ENCODE results near the gene CIDEC.

Gene CIDEC

DNA sequence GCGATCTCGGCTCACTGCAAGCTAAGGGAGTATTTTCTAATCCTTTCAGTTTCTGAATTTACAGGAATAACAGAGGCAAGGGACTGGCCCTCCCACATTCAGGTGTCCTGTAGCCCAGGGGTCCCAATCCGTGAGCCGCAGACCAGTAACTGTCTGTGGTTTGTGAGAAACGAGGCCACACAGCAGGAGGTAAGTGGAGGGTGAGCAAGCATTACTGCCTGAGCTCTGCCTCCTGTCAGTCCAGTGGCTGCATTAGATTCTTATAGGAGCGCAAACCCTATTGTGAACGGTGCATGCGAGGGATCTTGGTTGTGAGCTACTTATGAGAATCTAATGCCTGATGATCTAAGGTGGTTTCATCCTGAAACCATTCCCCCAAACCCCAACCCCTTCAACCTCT is 31.8 kb upstream of the CIDEC start:
- no peak for DNase-seq (ENCODE audit: low read depth)
- no peak overlapping the region for H3K4me3 ChIP-seq (ENCODE audit: control insufficient read depth, low read depth, low read length)
- TF ChIP-seq, protein P1, sequence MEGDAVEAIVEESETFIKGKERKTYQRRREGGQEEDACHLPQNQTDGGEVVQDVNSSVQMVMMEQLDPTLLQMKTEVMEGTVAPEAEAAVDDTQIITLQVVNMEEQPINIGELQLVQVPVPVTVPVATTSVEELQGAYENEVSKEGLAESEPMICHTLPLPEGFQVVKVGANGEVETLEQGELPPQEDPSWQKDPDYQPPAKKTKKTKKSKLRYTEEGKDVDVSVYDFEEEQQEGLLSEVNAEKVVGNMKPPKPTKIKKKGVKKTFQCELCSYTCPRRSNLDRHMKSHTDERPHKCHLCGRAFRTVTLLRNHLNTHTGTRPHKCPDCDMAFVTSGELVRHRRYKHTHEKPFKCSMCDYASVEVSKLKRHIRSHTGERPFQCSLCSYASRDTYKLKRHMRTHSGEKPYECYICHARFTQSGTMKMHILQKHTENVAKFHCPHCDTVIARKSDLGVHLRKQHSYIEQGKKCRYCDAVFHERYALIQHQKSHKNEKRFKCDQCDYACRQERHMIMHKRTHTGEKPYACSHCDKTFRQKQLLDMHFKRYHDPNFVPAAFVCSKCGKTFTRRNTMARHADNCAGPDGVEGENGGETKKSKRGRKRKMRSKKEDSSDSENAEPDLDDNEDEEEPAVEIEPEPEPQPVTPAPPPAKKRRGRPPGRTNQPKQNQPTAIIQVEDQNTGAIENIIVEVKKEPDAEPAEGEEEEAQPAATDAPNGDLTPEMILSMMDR (IDR thresholded peaks at IDR 0.05; ENCODE audit: control insufficient read depth, insufficient read depth, low read depth, low read length, missing control alignments), result no peak

DNA sequence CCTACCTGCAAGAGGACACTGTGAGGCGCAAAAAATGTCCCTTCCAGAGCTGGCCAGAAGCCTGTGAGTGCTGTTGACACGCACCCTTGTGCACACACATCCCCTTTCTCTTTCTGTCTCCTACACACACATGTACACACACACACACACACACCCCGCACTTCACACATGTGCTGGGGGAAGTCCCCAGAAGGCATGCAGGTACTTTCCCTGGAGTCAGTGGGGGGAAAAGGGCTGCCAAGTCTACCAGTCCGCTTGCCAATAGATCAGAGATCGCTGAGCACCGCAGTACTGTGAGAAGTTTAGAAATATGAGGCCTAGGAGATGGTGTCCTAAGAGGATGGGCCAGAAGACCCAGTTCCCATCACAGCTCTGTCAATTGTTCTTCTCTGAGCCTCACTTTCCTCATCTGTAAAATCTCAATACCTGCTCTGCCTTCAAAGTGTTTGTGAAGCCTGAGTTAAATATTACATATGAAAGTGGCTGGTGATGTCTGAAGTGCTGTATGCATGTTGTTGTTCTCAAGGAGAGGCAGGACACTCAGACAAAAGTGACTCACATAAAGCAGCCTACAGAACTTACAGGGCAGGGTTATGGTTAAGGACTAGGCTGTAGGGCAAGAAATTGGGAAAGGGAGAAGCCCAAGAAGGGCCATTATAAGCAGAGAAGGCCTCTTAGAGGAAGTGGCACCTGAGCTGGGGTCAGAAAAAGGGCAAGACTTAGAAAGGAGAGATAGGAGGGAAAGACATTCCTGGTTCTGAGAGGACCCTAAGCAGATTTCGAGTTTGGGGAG is 29.4 kb upstream of the CIDEC start:
- TF ChIP-seq, protein P1 (IDR thresholded peaks at IDR 0.05; ENCODE audit: control insufficient read depth, insufficient read depth, low read depth, low read length, missing control alignments), result no peak

DNA sequence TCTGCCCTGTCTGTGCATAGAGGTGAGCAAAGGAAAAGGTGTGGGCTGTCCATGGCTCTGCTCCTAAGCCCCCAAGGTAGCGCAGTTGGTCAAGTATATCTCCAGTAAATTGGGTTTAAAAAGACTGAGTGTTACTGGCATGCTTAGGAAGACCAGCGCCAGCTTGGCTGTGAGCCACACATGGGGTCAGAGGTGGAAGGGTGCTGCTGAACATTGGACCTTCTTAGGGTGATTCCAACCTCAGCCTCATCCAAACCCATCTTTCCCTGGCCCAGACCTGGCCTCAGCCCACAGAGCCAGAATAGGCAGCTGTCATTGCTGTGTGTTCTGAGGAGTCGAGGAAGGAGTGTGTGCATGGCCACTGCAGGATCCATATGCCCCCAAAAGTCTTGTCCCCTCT is 28.2 kb upstream of the CIDEC start:
- no peak overlapping the region for H3K4me3 ChIP-seq (ENCODE audit: control insufficient read depth, low read depth, low read length)
- DNase-seq (ENCODE audit: low read depth), result no peak
- TF ChIP-seq, protein P1 (IDR thresholded peaks at IDR 0.05; ENCODE audit: control insufficient read depth, insufficient read depth, low read depth, low read length, missing control alignments), result no peak

More for the DNA sequence above, 29.4 kb upstream of the CIDEC start:
- DNase-seq (ENCODE audit: low read depth), result no peak
- no peak overlapping the region for H3K4me3 ChIP-seq (ENCODE audit: control insufficient read depth, low read depth, low read length)

DNA sequence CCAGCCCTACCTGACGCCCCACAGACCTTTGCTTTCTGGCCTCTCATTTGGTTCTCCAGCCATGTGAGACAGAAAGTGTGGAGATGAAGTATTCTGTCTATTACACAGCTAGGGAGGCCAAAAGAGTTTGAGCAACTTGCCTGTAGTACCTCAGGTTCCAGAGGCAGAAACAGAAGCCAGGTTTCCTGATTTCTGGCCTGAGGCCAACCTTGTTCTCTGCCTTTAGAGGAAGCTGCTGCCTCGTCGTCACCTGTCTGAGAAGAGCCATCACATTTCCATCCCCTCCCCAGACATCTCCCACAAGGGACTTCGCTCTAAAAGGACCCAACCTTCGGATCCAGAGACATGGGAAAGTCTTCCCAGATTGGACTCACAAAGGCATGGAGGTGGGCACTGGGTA is 26.4 kb upstream of the CIDEC start:
- H3K4me3 ChIP-seq (ENCODE audit: control insufficient read depth, low read depth, low read length), result no peak overlapping the region
- DNase-seq (ENCODE audit: low read depth), result no peak
- TF ChIP-seq, protein P1 (IDR thresholded peaks at IDR 0.05; ENCODE audit: control insufficient read depth, insufficient read depth, low read depth, low read length, missing control alignments), result no peak

DNA sequence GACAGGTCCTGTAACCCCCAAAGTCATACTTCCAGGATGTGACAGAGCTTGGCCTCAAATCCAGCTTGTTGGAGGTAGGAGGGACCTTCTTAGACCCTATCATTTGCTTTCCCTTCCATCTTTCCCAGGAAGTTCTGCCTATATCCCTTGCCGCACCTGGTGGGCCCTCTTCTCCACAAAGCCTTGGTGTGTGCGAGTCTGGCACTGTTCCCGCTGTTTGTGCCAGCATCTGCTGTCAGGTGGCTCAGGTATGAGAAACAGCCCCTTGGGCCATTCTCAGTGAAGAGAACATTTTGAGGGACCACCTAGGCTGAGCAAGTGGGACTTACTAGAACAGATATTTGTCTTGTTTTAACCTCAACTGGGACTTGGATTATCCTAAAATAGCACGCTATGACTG is 23.9 kb upstream of the CIDEC start:
- DNase-seq (ENCODE audit: low read depth), result no peak
- TF ChIP-seq, protein P1 (IDR thresholded peaks at IDR 0.05; ENCODE audit: control insufficient read depth, insufficient read depth, low read depth, low read length, missing control alignments), result no peak
- no peak overlapping the region for H3K4me3 ChIP-seq (ENCODE audit: control insufficient read depth, low read depth, low read length)

DNA sequence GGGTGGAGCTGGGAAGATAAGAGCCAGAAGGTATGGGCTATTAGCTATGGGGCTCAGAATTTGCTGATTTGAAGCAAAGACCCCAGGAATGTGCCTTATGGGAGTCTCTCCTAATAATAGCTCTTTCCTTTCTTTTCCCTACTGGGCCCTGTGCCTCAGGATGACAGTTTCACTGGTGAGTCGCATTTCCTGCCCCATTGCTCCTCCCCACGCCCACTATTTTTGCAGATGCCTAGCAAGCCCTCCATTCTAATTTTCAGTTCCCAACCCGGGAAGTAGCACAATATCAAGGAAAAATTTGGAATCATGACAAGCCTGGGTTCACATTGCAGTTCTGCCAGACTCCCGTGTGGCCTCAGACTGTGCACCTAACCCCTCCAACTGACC is 23.2 kb upstream of the CIDEC start:
- H3K4me3 ChIP-seq (ENCODE audit: control insufficient read depth, low read depth, low read length), result no peak overlapping the region
- TF ChIP-seq, protein P1 (IDR thresholded peaks at IDR 0.05; ENCODE audit: control insufficient read depth, insufficient read depth, low read depth, low read length, missing control alignments), result no peak
- no peak for DNase-seq (ENCODE audit: low read depth)
